DMS153 (cell line): ENCODE data around the gene NAALADL2.
"Not testable (repeated sequence)": the region's sequence is repeated elsewhere in the genome, so short reads cannot be mapped to it uniquely, and the experiment has no call there.

Experiments
- DNase-seq: peaks from one replicate; lab custom pipeline; 2025; lab: John Stamatoyannopoulos, UW

Gene NAALADL2

DNA sequence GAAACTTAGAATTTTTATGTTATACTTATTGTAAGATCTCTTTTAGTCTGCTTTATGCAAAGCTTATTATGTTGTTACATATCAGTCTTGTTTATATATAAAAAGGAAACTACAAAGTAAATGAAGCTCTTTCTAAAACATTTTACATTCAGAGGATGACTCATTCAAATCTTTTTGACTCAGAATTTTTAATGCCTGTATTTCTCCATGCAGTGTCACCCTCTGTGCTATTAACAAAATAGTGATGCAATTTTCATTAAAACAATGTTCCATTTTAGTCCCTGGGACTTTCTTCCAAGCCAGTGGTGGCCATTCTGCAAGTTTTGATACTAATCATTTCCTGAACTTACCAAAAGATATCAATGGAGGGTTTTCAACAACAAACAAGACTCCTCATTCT is 216.1 kb downstream of the NAALADL2 start:
- DNase-seq, result no peak

DNA sequence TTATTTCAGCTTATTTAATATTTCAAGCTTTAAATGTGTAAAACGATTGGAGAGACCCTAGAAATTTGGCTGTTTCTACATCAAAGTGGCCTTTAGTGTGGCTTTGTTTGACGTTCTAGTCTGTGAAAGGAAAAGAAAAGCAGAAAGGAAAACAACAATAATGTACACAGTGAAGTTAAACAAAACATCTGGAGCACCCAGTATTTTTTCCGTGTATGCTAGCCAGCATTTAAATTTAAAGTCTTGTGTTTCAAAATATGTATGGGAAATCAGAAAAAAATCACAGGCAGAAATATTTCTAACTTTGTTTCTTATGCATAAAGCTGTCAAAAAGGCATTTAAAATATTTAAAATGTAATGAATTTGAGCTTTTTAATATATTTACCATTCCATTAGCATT is 218.1 kb downstream of the NAALADL2 start:
- no peak for DNase-seq

DNA sequence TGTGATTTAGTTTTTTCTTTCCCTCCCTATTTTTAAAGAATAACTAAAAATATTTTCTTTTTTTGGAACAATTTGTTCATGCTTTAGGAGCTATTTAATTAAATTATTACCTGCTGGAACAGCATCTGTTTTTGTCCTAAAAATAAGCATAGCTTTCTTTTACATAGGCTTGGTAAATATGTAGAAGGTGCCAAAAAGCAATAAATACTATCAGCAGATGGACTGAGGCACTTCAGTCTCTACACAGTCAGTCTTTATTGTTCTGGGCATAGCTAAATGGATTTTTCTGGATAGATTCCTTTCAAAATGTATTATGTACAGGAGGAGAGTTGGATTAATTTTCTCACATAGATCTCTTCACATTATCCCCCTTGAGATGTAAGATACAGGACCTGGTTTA is 223.5 kb downstream of the NAALADL2 start:
- DNase-seq, result no peak

DNA sequence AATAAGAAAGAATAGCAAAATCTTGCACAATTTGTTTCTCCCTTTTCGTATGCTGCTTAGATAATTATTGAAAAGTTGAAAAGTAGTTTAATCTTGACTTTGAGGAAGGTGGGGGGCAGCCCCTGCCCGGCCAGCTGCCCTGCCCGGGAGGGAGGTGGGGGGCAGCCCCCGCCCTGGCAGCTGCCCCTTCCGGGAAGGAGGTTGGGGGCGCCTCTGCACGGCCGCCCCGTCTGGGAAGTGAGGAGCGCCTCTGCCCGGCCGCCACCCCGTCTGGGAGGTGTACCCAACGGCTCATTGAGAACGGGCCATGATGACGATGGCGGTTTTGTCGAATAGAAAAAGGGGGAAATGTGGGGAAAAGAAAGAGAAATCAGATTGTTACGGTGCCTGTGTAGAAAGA is 228.0 kb downstream of the NAALADL2 start:
- DNase-seq, result not testable (repeated sequence)

DNA sequence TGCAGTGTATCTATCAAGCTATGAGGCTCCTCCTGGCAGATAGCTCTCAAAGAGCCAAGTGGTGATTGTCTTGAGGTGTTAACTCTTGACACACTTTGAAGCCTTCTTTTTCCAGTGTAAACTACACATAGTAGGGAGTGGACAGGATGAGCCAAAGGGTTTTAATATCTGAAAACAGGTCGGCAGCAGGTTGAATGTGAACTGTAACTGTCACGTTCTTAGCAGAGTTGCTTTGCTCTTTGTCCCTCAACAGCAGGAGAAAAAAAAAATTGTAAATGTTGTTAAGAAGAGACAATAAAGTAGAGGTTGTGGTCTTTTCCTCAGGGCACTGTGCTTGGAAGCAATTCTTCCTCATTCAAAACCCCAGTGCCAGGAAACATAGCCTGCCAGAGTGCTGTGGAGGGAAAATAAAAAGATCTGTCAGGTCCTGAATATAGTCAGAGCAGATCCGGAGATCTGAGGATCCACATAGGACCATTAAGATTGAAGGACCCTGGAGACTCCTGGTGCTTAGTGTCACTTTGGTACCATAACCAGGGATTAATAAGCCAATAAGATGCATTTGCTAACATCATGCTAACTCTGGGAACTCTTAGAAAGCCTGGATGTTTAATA is 229.7 kb downstream of the NAALADL2 start:
- DNase-seq, result no peak

DNA sequence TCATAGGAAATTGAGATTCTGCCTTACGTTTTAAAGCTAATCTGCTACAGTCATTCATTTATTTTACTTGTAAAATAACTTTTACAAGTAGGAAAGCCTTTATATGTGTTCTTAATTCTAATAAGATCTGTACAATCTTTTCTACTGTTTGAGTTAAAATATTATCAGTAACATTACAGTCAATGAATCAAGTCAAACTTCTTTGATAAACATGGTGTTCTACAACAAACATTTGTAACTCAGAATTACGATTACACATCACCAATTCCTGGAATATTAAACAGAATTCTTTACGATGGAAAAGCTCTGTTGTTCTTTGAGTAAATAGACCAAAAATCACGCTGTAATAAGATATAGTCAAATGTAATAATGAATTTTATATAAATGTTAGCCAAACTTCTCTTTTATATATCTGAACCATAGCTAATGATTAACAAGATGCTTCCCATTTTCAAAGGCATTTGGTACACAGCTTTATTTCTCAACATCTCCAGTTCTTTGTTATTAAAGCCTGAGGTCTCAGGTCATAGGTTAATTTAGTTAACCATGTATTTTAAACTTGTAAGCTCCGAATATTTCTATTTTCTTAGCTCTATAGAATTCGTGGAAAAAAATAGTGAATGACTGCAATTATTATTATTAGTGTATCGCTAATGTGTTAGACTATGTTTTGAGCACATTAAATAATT is 232.4 kb downstream of the NAALADL2 start:
- no peak for DNase-seq

DNA sequence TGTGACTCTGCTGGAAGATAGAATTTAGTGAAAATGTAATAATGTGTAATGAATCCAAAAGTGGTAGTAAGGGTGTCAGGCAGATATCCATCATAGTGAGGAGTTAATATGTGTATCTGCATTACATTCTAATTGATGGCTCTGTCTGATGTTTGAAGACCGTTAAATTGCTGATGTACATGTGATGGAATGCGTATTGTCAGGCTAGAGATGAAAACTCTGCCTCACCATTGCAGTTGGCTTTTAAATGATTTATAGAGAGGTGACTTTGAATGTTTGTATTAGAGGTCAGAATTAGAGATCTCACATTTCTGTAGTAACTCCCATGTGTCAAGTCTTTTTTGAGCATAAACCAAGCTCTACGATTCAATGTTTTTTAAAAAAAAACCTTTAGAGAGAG is 234.6 kb downstream of the NAALADL2 start:
- DNase-seq, result no peak

DNA sequence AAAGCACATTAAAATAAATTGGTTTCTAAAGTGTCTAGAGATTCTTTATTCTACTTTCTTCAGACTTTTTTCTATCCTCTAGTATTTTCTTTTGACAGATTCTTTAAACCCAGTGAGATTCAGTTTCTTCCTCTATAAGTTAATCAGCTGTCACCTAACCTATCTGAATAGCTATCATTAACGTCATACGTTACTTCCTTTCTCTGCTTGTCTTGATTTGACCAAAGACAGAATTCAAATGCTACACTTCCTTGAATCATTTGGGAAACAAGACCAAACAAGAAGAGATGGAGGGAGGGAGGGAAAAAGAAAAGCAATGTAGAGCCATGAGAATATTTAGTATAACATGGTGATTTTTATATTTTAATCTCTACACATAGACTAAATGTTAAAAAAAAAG is 235.2 kb downstream of the NAALADL2 start:
- DNase-seq, result no peak

DNA sequence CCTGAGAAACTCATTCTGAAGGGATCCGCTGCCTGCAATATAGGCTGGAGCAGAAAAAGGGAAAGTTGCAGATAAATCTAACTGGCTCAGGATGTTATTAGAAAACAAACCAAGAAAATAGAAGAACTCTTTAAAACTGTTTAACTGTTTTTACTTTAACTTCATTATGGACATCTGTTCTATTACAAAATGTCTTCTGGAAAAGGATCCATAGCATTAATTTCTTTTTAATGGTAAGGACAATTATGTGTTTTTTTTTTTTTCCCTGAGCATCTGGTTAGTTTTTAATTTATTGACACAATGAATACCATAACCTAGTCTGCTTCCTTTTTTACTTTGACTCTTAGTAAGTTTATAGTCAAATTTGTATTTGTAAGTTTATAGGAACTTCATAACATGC is 239.5 kb downstream of the NAALADL2 start:
- no peak for DNase-seq

DNA sequence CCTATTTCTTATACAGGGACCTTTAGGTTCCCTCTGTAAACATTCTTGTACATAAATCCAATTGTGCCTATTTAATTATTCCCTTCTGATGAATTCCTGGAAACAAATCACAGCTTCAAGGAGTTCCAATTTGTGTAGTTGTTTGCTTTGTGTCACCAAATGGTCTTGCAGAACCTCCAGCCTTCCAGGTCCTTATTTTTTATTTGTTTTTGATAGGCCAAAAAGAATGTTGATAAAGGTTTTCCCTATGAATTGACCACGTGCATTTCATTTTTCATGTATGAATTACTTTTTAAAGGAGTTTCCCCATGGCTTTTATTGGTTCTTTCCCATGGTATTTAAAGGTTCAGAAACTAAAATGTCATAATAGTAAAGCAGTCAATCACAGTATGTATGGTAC is 243.0 kb downstream of the NAALADL2 start:
- DNase-seq, result no peak

DNA sequence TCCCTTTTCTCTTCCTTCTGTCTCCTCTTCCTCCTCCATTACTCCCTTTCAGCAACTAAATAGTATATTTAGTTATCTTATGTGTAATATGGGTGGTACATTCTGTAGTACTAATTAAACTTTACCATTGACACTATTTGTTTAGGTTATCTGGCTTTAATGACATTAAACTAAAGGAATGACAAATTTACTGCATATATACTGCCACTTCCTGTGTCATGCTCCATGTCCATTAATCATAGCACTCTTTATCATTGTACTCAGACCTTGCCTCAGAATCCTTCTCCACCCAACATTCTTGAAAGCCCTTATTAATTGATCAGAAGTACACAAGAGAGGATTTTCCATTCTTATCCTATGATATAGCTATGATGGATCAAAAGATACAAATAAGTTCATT is 244.2 kb downstream of the NAALADL2 start:
- no peak for DNase-seq

DNA sequence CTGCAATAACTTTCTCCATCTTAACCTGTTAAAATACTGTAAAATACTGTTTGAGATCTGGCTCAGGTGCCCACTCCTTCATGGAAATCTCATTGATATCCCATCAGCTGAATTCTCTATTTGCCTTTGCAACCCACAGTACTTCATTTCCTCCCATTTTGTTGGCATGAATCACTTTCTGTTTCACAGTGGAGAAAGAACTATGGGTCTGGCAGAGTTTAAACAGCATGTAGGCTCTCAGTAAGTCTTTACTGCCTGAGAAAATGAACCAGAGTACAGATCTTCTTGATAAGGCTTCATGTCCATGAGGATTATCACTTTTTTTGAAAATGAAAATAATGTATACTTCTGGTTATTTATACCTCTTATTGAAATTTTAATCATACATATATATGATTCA is 245.9 kb downstream of the NAALADL2 start:
- DNase-seq, result no peak

DNA sequence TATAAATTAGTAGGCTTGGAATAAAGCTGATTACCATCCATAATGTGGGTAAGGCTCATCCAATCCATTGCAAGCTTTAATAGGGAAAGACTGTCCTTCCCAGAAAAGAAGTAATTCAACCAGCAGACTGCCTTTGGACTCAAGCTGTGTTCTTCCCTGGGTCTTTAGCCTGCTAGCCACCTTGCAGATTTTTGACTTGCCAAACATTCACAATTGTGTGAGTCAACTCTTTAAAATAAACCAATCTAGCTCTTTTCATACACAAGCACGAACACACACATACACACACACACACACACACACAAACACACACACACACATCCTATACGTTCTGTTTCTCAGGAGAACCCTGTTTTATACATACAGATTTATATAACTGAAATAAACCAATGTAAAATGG is 248.1 kb downstream of the NAALADL2 start:
- no peak for DNase-seq

DNA sequence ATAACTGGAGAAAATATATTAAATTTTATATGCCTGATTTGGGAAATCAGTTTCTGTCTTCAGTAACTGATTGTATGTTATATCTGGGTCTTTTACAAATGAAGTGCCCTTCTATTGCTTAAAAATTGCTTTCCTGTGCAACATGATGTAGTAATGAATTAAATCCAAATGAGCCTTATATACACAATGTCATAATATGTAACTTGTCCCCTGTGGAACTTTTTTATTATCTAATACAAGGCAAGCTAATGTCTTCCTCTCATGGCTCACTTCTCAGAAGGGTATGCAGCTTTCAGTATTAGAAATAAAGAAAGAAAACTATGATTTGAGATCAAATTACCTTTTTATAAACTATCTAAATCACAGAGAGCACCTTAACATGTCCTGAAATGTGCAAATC is 248.9 kb downstream of the NAALADL2 start:
- DNase-seq, result no peak

DNA sequence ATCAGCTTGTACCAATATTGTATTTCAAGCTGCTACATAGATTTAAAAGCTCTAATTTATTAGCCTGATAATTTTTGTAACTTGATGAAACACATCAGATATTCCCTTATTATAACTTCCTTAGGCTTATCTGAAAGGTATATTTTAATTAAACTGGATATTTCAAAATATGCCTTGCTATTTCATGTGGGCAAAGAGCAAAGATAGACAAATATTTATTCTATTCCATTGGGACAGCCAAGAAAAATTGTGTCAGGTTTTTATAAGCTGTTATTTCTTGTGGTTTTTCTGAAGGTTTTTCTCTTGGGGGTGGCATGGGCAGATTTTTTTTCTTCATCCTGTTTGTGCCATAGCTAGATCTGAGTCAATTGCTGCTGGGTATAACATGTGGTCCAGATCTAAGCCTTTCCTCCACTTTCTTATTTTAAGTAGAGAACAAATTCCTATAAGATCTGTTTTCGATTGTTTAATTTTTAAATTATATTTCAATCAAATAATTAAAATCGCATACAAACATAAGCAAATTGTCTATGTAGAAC is 249.5 kb downstream of the NAALADL2 start:
- DNase-seq, result no peak

DNA sequence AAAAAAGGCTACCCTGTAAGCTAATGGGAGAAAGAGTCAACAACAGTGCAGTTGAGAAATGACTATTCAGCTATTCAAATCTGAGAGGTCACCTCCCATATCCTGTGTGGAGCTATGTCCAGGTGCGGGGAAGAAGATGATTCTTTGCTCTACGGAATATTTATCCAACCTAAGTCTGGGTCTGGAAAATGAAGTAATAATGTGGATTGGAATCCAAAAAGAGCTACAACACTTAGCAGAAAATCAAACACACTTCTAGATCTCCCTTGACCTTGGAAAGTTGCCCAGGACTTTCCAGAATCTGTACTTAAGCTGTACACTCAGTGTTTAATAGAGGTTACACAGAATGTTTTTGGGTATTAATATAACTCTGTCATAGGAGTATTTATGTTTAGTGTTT is 251.9 kb downstream of the NAALADL2 start:
- DNase-seq, result no peak

DNA sequence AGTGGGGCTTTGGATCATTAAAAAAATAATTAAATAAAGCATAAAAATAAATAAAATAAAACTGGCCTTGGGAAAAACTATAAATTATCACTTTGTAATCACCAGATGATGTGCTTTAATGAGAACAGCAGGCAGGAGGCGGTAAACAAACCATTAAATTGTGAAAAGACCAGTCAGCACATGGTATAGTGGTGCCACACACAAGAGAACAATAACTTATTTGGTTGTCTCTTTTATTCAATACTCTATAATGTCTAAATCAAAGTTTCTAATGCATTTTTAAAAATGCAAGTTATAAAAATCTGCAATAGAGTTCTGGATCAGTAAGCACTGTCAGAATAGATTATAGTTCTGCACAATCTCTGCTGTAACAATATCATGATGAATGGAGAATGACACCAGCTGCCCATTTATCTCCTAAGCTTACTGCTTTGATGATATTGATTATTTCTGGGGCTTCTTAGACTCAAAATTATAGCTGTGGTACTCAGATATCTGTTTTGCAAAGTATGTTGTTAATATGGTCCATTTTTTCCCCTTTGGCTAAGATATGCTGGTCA is 259.3 kb downstream of the NAALADL2 start:
- DNase-seq, result no peak

DNA sequence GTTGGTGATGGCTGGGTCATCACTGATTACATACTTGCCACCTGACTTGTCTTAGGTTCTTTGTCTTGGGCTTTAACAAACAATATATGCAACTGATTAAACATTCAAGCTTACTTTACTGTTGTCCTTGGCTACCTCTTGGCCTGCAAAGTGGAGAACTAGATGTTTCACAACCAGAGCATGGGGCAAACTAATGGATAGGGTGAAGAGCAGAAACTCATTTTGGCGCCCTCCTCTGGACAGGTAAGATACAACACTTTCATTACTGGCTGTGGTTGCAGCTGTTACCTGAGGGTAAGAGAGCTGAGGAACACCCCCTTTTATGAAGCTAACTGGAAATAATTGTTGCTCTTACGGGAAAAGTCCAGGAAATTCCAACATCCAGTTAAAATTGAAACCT is 262.1 kb downstream of the NAALADL2 start:
- no peak for DNase-seq

DNA sequence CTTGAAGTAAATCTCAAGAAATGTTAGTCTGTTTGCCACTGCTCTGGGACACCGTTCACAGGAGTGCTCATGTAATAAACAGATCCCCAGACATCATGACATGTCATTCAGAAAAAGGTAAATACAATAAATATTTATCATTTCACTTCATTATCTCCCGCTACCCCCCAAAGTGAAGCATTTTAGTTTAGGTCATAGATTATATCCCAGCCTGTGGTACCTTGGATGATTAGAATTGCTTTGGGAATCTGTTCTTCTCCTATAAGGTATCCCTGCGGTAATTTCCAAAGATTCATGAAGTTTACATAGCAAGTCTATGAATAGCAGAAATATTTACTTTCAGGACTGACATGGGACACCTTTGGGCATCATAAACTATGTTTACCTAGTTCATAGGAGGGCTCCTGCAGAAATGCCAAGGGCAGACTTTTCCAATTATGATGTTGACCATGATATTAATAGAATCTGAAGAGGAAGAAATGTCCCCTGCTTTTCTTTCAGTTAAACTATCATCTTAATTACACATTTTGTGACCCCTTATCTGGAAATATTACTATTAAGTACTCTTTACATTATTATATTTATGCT is 268.0 kb downstream of the NAALADL2 start:
- DNase-seq, result no peak

DNA sequence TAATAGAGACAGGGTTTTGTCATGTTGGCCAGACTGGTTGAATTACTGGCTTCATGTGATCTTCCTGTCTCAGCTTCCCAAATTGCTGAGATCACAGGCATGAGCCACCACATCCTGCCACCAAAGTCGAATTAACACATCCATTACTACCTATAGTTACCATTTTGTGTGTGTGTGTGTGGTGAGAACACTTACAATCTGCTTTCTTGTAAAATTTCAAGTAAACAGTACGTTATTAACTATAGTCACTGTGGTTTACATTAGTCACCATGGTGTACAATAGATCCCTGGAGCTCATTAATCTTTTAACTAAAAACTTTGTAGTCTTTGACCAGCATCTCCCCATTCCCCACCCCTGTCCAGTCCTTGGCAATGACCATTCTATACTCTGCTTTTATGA is 270.0 kb downstream of the NAALADL2 start:
- DNase-seq, result no peak

DNA sequence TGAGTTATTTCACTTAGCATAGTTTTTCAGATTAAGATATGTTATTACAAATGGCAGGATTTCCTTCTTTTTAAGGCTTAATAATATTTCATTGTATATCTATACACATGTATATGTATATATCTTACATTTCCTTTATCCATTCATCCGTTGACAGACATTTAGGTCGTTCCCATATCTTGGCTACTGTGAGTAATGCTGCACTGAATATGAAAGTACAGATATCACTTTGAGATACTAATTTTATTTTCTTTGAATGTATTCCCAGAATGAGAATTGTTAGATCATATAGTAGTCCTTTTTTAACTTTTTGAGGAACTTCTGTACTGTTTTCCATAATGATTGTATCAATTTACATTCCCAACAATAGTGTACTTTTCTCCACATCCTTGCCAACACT is 270.4 kb downstream of the NAALADL2 start:
- DNase-seq, result no peak

DNA sequence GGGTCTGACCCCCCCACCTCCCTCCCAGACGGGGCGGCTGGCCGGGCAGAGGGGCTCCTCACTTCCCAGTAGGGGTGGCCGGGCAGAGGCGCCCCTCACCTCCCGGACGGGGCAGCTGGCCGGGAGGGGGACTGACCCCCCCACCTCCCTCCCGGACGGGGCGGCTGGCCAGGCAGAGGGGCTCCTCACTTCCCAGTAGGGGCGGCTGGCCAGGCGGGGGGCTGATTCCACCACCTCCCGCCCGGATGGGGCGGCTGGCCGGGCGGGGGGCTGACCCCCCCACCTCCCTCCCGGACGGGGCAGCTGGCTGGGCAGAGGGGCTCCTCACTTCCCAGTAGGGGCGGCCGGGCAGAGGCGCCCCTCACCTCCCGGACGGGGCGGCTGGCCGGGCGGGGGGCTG is 272.7 kb downstream of the NAALADL2 start:
- DNase-seq, result not testable (repeated sequence)

DNA sequence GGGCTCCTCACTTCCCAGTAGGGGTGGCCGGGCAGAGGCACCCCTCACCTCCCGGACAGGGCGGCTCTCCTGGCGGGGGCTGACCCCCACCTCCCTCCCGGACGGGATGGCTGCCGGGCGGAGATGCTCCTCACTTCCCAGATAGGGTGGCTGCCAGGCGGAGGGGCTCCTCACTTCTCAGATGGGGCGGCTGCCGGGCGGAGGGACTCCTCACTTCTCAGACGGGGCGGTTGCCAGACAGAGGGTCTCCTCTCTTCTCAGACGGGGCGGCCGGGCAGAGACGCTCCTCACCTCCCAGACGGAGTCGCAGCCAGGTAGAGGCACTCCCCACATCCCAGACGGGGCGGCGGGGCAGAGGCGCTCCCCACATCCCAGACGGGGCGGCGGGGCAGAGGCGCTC is 273.6 kb downstream of the NAALADL2 start:
- not testable (repeated sequence) for DNase-seq
